Fibroblast of lung (primary cell): Measurements from ENCODE around the gene KIF11. TPM values are rescaled to one million over a fixed set of nuclear protein-coding genes. Genes with fewer than 3 reads are reported as not detected.
A peak's percentile ranks its signal among the peaks of the same experiment; 100 is the strongest.
"Not testable (repeated sequence)": the region's sequence is repeated elsewhere in the genome, so short reads cannot be mapped to it uniquely, and the experiment has no call there.

Source experiments
- DNase-seq, 2 donors: peaks; one replicate each; pipeline versions ENCODE4 v3.0.0 to v3.0.0-alpha.2; 2010; ENCODE audit warnings: low read depth in 2 of 2
- H2AFZ ChIP-seq: 2 replicates; pipeline ENCODE4 v1.5.1; 2012; ENCODE audit warnings: low read length, control low read depth, inconsistent platforms
- H3K27ac ChIP-seq: 2 replicates; pipeline ENCODE4 v1.5.1; 2011; ENCODE audit warnings: low read length, control low read depth; ENCODE audit not compliant: insufficient read depth
- H3K27me3 ChIP-seq: 2 replicates; pipeline ENCODE4 v1.5.1; 2011; ENCODE audit warnings: mild to moderate bottlenecking, low read length; ENCODE audit not compliant: control insufficient read depth, insufficient read depth
- H3K36me3 ChIP-seq: 2 replicates; pipeline ENCODE4 v1.5.1; 2011; ENCODE audit warnings: low read length; ENCODE audit not compliant: control insufficient read depth, insufficient read depth
- H3K4me1 ChIP-seq: 2 replicates; pipeline ENCODE4 v1.5.1; 2011; ENCODE audit warnings: low read length; ENCODE audit not compliant: control insufficient read depth, insufficient read depth; ENCODE audit errors: extremely low read depth
- H3K4me2 ChIP-seq: 2 replicates; pipeline ENCODE4 v1.5.1; 2011; ENCODE audit warnings: low read length, control low read depth; ENCODE audit not compliant: insufficient read depth; ENCODE audit errors: extremely low read depth
- H3K4me3 ChIP-seq, 4 experiments: fragments of 200-600 bp in 1 of 4; sonication (generic) in 1 of 4; replicated peaks in 1 of 4; 2 replicates each; pipeline ENCODE4 v1.5.1; 2011 to 2016; ENCODE audit warnings: low read length in 4 of 4, low read depth in 3 of 4, mild to moderate bottlenecking in 3 of 4, control low read depth in 2 of 4, inconsistent platforms in 1 of 4, mixed read lengths in 1 of 4; ENCODE audit not compliant: insufficient read depth in 1 of 4; ENCODE audit errors: control extremely low read depth in 1 of 4
- H3K79me2 ChIP-seq: 2 replicates; pipeline ENCODE4 v1.5.1; 2012; ENCODE audit warnings: mild to moderate bottlenecking, low read length, inconsistent platforms; ENCODE audit not compliant: control insufficient read depth, insufficient read depth
- H3K9ac ChIP-seq: 2 replicates; pipeline ENCODE4 v1.5.1; 2011; ENCODE audit warnings: mild to moderate bottlenecking, low read length, control low read depth; ENCODE audit not compliant: insufficient read depth
- H3K9me3 ChIP-seq: 2 replicates; pipeline ENCODE4 v1.5.1; 2012; ENCODE audit warnings: low read depth, low read length; ENCODE audit not compliant: control insufficient read depth, insufficient read depth
- H4K20me1 ChIP-seq: 2 replicates; pipeline ENCODE4 v1.5.1; 2011; ENCODE audit warnings: low read length; ENCODE audit not compliant: control insufficient read depth, insufficient read depth; ENCODE audit errors: extremely low read depth
- CTCF ChIP-seq, 2 donors: IDR thresholded peaks in 1 of 2; conservative IDR thresholded peaks in 1 of 2; 1 replicate in 1 of 2; 2 replicates in 1 of 2; pipeline ENCODE4 v1.5.1; 2011 to 2012; ENCODE audit warnings: low read length in 2 of 2, control low read depth in 1 of 2, inconsistent platforms in 1 of 2, low read depth in 1 of 2, mild to moderate bottlenecking in 1 of 2
- EZH2 ChIP-seq: IDR thresholded peaks from 2 replicates; pipeline ENCODE4 v1.5.1; 2012; ENCODE audit warnings: low read length, control low read depth, mild to moderate bottlenecking; ENCODE audit errors: missing control alignments
- polyA plus RNA-seq, 2 donors: library from polyadenylated mRNA; depleted of rRNA in 1 of 2; stranded (reverse) in 1 of 2; unstranded in 1 of 2; fragments of >200 nt; gene quantifications; 2 replicates each; pipeline ENCODE4 v1.2.1, GENCODE V29; 2011 to 2012; ENCODE audit warnings: missing spikeins in 1 of 2
- total RNA-seq: library from RNA; depleted of rRNA; stranded (reverse); fragments of >200 nt; gene quantifications from 2 replicates; pipeline ENCODE4 v1.2.1, GENCODE V29; 2014

The KIF11 gene
- total and polyA plus RNA-seq, 2 donors (not counting 1 experiment from before 2014, with no cell fraction given) = 7.5 to 8.9 TPM

GRCh38 chr10:92567952-92568600 is 24.9 kb upstream of the KIF11 start:
- H4K20me1 ChIP-seq = no peaks in the 10 kb centered on the region
- peaks cover 23% of the 10 kb centered on the region for H3K79me2 ChIP-seq
- no peak overlapping the region for H2AFZ ChIP-seq
- no peak overlapping the region for H3K27ac ChIP-seq
- H3K36me3 ChIP-seq = no peaks in the 10 kb centered on the region
- TF ChIP-seq CTCF (conservative IDR thresholded peaks at IDR 0.05 in 1 of 2, IDR thresholded peaks at IDR 0.05 in 1 of 2; ENCODE audit: low read depth in 1 of 2, low read length in 2 of 2) (no peak), EZH2 (no peak)
- no peaks in the 10 kb centered on the region for H3K9me3 ChIP-seq
- H3K27me3 ChIP-seq = no peaks in the 10 kb centered on the region
- no peak overlapping the region for H3K4me3 ChIP-seq
- peak overlapping the region; percentile 25 for H3K4me2 ChIP-seq
- peak; percentile 55 to 75 for DNase-seq
- H3K9ac ChIP-seq = no peak overlapping the region
- H3K4me1 ChIP-seq = peaks cover 7% of the 10 kb centered on the region

- H3K79me2 ChIP-seq = peaks cover 24% of the 10 kb centered on the region
These were observed 23.9 kb upstream of the KIF11 start for GRCh38 chr10:92569071-92569470.

GRCh38 chr10:92569663-92570062 is 23.3 kb upstream of the KIF11 start:
- not testable (repeated sequence) for H4K20me1 ChIP-seq, H3K27me3 ChIP-seq, H3K36me3 ChIP-seq, H3K4me3 ChIP-seq, H2AFZ ChIP-seq, DNase-seq, H3K4me1 ChIP-seq, H3K4me2 ChIP-seq, H3K27ac ChIP-seq, H3K9ac ChIP-seq, H3K9me3 ChIP-seq
- peaks cover 24% of the 10 kb centered on the region for H3K79me2 ChIP-seq

More at GRCh38 chr10:92569071-92569470, 23.9 kb upstream of the KIF11 start:
- H3K27ac ChIP-seq = no peak overlapping the region
- H3K36me3 ChIP-seq = no peaks in the 10 kb centered on the region
- H3K27me3 ChIP-seq = no peaks in the 10 kb centered on the region
- no peaks in the 10 kb centered on the region for H3K9me3 ChIP-seq
- TF ChIP-seq EZH2 = no peak
- no peak for TF ChIP-seq CTCF (conservative IDR thresholded peaks at IDR 0.05 in 1 of 2, IDR thresholded peaks at IDR 0.05 in 1 of 2; ENCODE audit: low read depth in 1 of 2, low read length in 2 of 2)
- H3K4me2 ChIP-seq = no peak overlapping the region
- no peak overlapping the region for H3K4me3 ChIP-seq
- DNase-seq = peak in 1 of 2 donors; percentile 6
- no peak overlapping the region for H3K9ac ChIP-seq
- H2AFZ ChIP-seq = no peak overlapping the region
- peaks cover 7% of the 10 kb centered on the region for H3K4me1 ChIP-seq
- H4K20me1 ChIP-seq = no peaks in the 10 kb centered on the region
